ENCODE measurements around the gene KRT77.

Gene KRT77

DNA sequence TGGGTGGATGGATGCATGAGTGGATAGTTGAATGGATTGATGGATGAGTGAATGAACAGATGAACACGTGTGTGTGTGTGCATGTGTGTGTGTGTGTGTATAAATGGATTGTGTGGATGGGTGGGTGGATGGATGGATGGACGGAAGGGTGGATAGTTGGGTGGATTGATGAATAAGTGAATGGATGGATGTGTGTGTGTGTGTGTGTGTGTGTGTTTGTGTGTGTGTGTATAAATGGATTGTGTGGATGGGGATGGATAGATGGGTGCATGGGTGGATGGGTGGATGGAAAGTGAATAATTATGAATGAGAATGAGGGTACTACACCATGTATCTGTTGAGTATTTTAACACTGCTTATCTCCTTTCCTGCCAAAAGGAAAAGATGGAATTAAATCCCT lies 986 bp downstream of the KRT77 start:
- H3K4me3 ChIP-seq (ENCODE audit: low read depth, low read length) = no peak overlapping the region
- TF ChIP-seq ZNF629 (tag by site-specific recombination; IDR thresholded peaks at IDR 0.05) (no peak), ZNF223 (tag by site-specific recombination; IDR thresholded peaks at IDR 0.05) (no peak)
- TF ChIP-seq, protein P1, sequence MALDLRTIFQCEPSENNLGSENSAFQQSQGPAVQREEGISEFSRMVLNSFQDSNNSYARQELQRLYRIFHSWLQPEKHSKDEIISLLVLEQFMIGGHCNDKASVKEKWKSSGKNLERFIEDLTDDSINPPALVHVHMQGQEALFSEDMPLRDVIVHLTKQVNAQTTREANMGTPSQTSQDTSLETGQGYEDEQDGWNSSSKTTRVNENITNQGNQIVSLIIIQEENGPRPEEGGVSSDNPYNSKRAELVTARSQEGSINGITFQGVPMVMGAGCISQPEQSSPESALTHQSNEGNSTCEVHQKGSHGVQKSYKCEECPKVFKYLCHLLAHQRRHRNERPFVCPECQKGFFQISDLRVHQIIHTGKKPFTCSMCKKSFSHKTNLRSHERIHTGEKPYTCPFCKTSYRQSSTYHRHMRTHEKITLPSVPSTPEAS (tag by site-specific recombination; IDR thresholded peaks at IDR 0.05) = peak; percentile 56; the same call in 1 of the 2 replicates
- H3K36me3 ChIP-seq (ENCODE audit: control insufficient read depth in 2 of 2, insufficient read depth in 1 of 2, low read length in 2 of 2) = no peaks in the 10 kb centered on the region
- CTCF ChIA-PET = no interaction called here
- no peak overlapping the region for H3K27ac ChIP-seq (ENCODE audit: extremely low read depth, low read depth, low read length)
- no peaks in the 10 kb centered on the region for H3K4me1 ChIP-seq (ENCODE audit: control insufficient read depth, insufficient read depth, low read length)
- H3K9me3 ChIP-seq (ENCODE audit: control insufficient read depth, insufficient read depth, low read depth, low read length) = no peaks in the 10 kb centered on the region
- POLR2A ChIA-PET = no interaction called here

DNA sequence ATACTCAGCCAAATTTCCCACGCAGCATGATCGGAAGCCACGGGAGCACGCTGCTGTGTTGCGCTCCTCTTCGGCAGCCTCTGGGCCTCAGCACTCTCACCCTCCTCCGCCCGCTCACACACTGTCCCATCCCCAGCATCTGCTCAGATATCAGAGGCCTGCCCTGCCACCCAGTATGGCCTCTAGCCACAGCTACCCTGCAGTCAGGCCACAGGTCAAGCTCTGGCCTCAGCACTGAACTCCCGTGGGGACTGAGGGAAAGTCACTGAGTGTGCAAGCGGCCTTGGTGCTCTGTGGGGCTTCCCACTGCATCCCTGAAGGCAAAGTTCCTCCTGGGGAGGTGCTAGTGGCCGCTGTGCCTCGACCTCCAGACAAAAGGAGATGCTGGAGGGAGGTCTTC lies 2.0 kb downstream of the KRT77 start:
- ChIA-PET POLR2A (no interaction called here), CTCF (no interaction called here)
- no peaks in the 10 kb centered on the region for H3K4me1 ChIP-seq (ENCODE audit: control insufficient read depth, insufficient read depth, low read length)
- H3K36me3 ChIP-seq (ENCODE audit: control insufficient read depth in 2 of 2, insufficient read depth in 1 of 2, low read length in 2 of 2) = no peaks in the 10 kb centered on the region
- no peak for TF ChIP-seq ZNF292 (tag by site-specific recombination; IDR thresholded peaks at IDR 0.05; ENCODE audit: borderline replicate concordance, low read depth)
- no peak for TF ChIP-seq HOXC10 (CRISPR knock-in tag; IDR thresholded peaks at IDR 0.05)
- TF ChIP-seq ZNF404 (tag by site-specific recombination; IDR thresholded peaks at IDR 0.05) = no peak
- no peak for TF ChIP-seq ZSCAN16 (tag by site-specific recombination; IDR thresholded peaks at IDR 0.05)
- TF ChIP-seq ZNF76 (tag by site-specific recombination; IDR thresholded peaks at IDR 0.05; ENCODE audit: borderline replicate concordance, low read depth) = no peak
- TF ChIP-seq GFI1B (tag by site-specific recombination; IDR thresholded peaks at IDR 0.05) = no peak
- TF ChIP-seq, protein P2, sequence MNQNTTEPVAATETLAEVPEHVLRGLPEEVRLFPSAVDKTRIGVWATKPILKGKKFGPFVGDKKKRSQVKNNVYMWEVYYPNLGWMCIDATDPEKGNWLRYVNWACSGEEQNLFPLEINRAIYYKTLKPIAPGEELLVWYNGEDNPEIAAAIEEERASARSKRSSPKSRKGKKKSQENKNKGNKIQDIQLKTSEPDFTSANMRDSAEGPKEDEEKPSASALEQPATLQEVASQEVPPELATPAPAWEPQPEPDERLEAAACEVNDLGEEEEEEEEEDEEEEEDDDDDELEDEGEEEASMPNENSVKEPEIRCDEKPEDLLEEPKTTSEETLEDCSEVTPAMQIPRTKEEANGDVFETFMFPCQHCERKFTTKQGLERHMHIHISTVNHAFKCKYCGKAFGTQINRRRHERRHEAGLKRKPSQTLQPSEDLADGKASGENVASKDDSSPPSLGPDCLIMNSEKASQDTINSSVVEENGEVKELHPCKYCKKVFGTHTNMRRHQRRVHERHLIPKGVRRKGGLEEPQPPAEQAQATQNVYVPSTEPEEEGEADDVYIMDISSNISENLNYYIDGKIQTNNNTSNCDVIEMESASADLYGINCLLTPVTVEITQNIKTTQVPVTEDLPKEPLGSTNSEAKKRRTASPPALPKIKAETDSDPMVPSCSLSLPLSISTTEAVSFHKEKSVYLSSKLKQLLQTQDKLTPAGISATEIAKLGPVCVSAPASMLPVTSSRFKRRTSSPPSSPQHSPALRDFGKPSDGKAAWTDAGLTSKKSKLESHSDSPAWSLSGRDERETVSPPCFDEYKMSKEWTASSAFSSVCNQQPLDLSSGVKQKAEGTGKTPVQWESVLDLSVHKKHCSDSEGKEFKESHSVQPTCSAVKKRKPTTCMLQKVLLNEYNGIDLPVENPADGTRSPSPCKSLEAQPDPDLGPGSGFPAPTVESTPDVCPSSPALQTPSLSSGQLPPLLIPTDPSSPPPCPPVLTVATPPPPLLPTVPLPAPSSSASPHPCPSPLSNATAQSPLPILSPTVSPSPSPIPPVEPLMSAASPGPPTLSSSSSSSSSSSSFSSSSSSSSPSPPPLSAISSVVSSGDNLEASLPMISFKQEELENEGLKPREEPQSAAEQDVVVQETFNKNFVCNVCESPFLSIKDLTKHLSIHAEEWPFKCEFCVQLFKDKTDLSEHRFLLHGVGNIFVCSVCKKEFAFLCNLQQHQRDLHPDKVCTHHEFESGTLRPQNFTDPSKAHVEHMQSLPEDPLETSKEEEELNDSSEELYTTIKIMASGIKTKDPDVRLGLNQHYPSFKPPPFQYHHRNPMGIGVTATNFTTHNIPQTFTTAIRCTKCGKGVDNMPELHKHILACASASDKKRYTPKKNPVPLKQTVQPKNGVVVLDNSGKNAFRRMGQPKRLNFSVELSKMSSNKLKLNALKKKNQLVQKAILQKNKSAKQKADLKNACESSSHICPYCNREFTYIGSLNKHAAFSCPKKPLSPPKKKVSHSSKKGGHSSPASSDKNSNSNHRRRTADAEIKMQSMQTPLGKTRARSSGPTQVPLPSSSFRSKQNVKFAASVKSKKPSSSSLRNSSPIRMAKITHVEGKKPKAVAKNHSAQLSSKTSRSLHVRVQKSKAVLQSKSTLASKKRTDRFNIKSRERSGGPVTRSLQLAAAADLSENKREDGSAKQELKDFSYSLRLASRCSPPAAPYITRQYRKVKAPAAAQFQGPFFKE (tag by site-specific recombination; IDR thresholded peaks at IDR 0.05; ENCODE audit: borderline replicate concordance) = no peak
- no peak for TF ChIP-seq TRIM28 (IDR thresholded peaks at IDR 0.05; ENCODE audit: borderline replicate concordance, low read length)
- TF ChIP-seq WT1 (tag by site-specific recombination; IDR thresholded peaks at IDR 0.05) = no peak
- TF ChIP-seq ZNF654 (tag by site-specific recombination; IDR thresholded peaks at IDR 0.05; ENCODE audit: low read depth) = no peak
- no peak for TF ChIP-seq ZNF785 (tag by site-specific recombination; IDR thresholded peaks at IDR 0.05)
- no peak for TF ChIP-seq ZNF426 (tag by site-specific recombination; IDR thresholded peaks at IDR 0.05)
- no peak for TF ChIP-seq ZNF747 (tag by site-specific recombination; IDR thresholded peaks at IDR 0.05)
- H3K4me3 ChIP-seq (ENCODE audit: low read depth, low read length) = no peak overlapping the region
- H3K27ac ChIP-seq (ENCODE audit: extremely low read depth, low read depth, low read length) = no peak overlapping the region
- H3K9me3 ChIP-seq (ENCODE audit: control insufficient read depth, insufficient read depth, low read depth, low read length) = no peaks in the 10 kb centered on the region

DNA sequence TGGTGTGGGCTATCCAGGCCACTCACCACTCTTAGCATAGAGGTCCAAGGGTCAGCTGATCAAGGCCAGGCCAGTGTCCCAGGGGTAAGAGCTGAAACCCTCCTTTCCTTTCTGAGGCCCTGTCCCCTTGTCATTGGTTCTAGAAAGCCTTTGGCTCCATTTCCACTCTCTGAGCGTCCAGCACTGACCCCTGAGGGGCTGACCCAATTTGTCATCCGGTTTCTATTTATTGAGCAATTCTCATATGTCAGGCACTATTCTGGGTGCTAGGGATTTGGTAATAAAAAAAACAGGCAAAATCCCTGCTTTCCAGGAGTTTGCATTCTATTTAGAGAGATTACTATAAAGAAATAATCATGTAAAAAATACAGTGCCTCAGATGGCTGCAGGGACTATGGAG lies 3.4 kb downstream of the KRT77 start:
- TF ChIP-seq, protein P3, sequence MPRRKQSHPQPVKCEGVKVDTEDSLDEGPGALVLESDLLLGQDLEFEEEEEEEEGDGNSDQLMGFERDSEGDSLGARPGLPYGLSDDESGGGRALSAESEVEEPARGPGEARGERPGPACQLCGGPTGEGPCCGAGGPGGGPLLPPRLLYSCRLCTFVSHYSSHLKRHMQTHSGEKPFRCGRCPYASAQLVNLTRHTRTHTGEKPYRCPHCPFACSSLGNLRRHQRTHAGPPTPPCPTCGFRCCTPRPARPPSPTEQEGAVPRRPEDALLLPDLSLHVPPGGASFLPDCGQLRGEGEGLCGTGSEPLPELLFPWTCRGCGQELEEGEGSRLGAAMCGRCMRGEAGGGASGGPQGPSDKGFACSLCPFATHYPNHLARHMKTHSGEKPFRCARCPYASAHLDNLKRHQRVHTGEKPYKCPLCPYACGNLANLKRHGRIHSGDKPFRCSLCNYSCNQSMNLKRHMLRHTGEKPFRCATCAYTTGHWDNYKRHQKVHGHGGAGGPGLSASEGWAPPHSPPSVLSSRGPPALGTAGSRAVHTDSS (tag by site-specific recombination; IDR thresholded peaks at IDR 0.05) = no peak
- TF ChIP-seq ZNF202 (tag by site-specific recombination; IDR thresholded peaks at IDR 0.05; ENCODE audit: borderline replicate concordance) (no peak), ZBTB1 (tag by site-specific recombination; IDR thresholded peaks at IDR 0.05) (no peak), ZNF423 (tag by site-specific recombination; IDR thresholded peaks at IDR 0.05) (no peak)
- H3K36me3 ChIP-seq (ENCODE audit: control insufficient read depth in 2 of 2, insufficient read depth in 1 of 2, low read length in 2 of 2) = no peaks in the 10 kb centered on the region
- ChIA-PET CTCF (no interaction called here), POLR2A (no interaction called here)
- H3K9me3 ChIP-seq (ENCODE audit: control insufficient read depth, insufficient read depth, low read depth, low read length) = no peaks in the 10 kb centered on the region
- no peaks in the 10 kb centered on the region for H3K4me1 ChIP-seq (ENCODE audit: control insufficient read depth, insufficient read depth, low read length)
- no peak overlapping the region for H3K4me3 ChIP-seq (ENCODE audit: low read depth, low read length)
- no peak overlapping the region for H3K27ac ChIP-seq (ENCODE audit: extremely low read depth, low read depth, low read length)

Data from HEK293 (cell line).